ENCODE results near the gene BOK.

- TF ChIP-seq POLR2A (IDR thresholded peaks at IDR 0.05; ENCODE audit: low read depth, low read length) = no peak
- no peak for TF ChIP-seq TAF1 (IDR thresholded peaks at IDR 0.05; ENCODE audit: borderline replicate concordance, low read depth, low read length)
- TF ChIP-seq POLR2AphosphoS5 (IDR thresholded peaks at IDR 0.05; ENCODE audit: low read depth, low read length) = no peak
These were observed 19.0 kb downstream of the BOK start for GRCh38 chr2:241577413-241578122.

Measured in GM12892 (cell line).